ENCODE data around the gene C6orf132. TPM values are rescaled to one million over a fixed set of nuclear protein-coding genes. Genes with fewer than 3 reads are reported as not detected.

C6orf132 gene
- total and polyA plus RNA-seq, 9 of the 15 experiments (the other 6 are each of a cell fraction or from before 2014, with no cell fraction given), result 0.06 to 0.35 (median 0.14) TPM

- peaks cover 46 to 58% of the 10 kb centered on the region in 2 experiments for H3K4me1 ChIP-seq (replicated peaks in 1 of 2; ENCODE audit: control insufficient read depth in 2 of 2, insufficient read depth in 2 of 2, low read length in 2 of 2)
- H3K4me2 ChIP-seq (ENCODE audit: insufficient read depth, low read length), result peak overlapping the region; percentile 59
- DNase-seq (ENCODE audit: extremely low read depth in 1 of 4, low spot score in 3 of 4) (no peak), ATAC-seq (no peak; the same call in 2 of the 3 replicates), FAIRE-seq (no peak)
- peak overlapping the region; percentile 14 to 80; a peak in 2 of 4 replicates for H3K9ac ChIP-seq (ENCODE audit: insufficient read depth in 1 of 2, low read depth in 2 of 2, low read length in 2 of 2)
- H3K4me3 ChIP-seq, result no peak overlapping the region
- POLR2A ChIA-PET, result interaction anchor here (0.5 to 5.6 kb wide), 9 partner anchors 9 to 788 kb away, joined by 3 to 48 read pairs (median 3); partner anchors contain the start of gene RPL7L1
- intact Hi-C loops (cut with micrococcal nuclease), result loop anchor here (1.0 kb wide), 1 partner anchor 13 kb away; no protein-coding TSS in a partner anchor
- H3K27ac ChIP-seq (ENCODE audit: extremely low read depth, low read depth, low read length), result peak overlapping the region; percentile 33
- H4K20me1 ChIP-seq (replicated peaks; ENCODE audit: control insufficient read depth, insufficient read depth, low read length), result no peaks in the 10 kb centered on the region
- in situ Hi-C loops (cut with MboI), result no loop called here
- no peaks in the 10 kb centered on the region for H3K79me2 ChIP-seq (ENCODE audit: control insufficient read depth, insufficient read depth, low read length)
- no peaks in the 10 kb centered on the region for H3K9me3 ChIP-seq (replicated peaks; ENCODE audit: control insufficient read depth, insufficient read depth, low read depth, low read length)
- BruUV-seq (replicated peaks), result no TSS peak
- H3K27me3 ChIP-seq (ENCODE audit: control insufficient read depth in 2 of 2, insufficient read depth in 2 of 2, low read length in 2 of 2), result no peaks in the 10 kb centered on the region
- H3K36me3 ChIP-seq (ENCODE audit: control insufficient read depth, insufficient read depth, low read length), result no peaks in the 10 kb centered on the region; the same call in 2 of the 3 replicates
- peak overlapping the region; percentile 21; the same call in 1 of the 2 replicates for H2AFZ ChIP-seq (ENCODE audit: low read depth, low read length)
- CTCF ChIA-PET (ENCODE audit: low intra/inter-chr PET ratio), result no interaction called here
- WGBS (ENCODE audit: insufficient coverage, low coverage, missing lambda C conversion rate), result 39% methylated on average over 9 of the region's 9 CpGs
- no peaks in the 10 kb centered on the region for H3K9me1 ChIP-seq (ENCODE audit: control insufficient read depth, insufficient read depth, low read length)
- TF ChIP-seq CSDE1 (IDR thresholded peaks at IDR 0.05) (no peak), NEUROD1 (IDR thresholded peaks at IDR 0.05; ENCODE audit: borderline replicate concordance, low read depth, low read length, partially characterized antibody) (peak; percentile 11), ZBTB1 (CRISPR knock-in tag; IDR thresholded peaks at IDR 0.05; ENCODE audit: borderline replicate concordance, low read depth) (no peak), SPI1 (IDR thresholded peaks at IDR 0.05; ENCODE audit: borderline replicate concordance, low read depth, low read length) (no peak), ZHX1 (conservative IDR thresholded peaks at IDR 0.05; ENCODE audit: low read length) (no peak), CEBPG (CRISPR knock-in tag; IDR thresholded peaks at IDR 0.05) (no peak), CEBPG (tag; conservative IDR thresholded peaks at IDR 0.05 in 1 of 2, IDR thresholded peaks at IDR 0.05 in 1 of 2) (0 out of 4 replicates have a peak, but pooled peaks of 1 of the 2 experiments have one; percentile 1), CBX3 (IDR thresholded peaks at IDR 0.05; ENCODE audit: borderline replicate concordance in 1 of 2, low read length in 2 of 2) (no peak), ZNF398 (CRISPR knock-in tag; IDR thresholded peaks at IDR 0.05) (no peak), ATF7 (IDR thresholded peaks at IDR 0.05) (no peak), U2AF2 (optimal IDR thresholded peaks at IDR 0.05; ENCODE audit: low read depth, low read length) (no peak), SUPT5H (IDR thresholded peaks at IDR 0.05) (no peak), USF1 (CRISPR knock-in tag; IDR thresholded peaks at IDR 0.05) (no peak), ELK1 (CRISPR knock-in tag; IDR thresholded peaks at IDR 0.05) (no peak), ZNF354B (CRISPR knock-in tag; IDR thresholded peaks at IDR 0.05) (no peak), ZZZ3 (IDR thresholded peaks at IDR 0.05) (no peak), SMAD3 (CRISPR knock-in tag; conservative IDR thresholded peaks at IDR 0.05) (no peak), NR2C1 (IDR thresholded peaks at IDR 0.05) (no peak), NR2C1 (tag; IDR thresholded peaks at IDR 0.05) (no peak)
These were observed 50.7 kb downstream of the C6orf132 start for GRCh38 chr6:42091718-42092023.

All from K562 (cell line).